Suppressor macrophage (primary cell): Measurements from ENCODE around the gene PET100.
A peak's percentile ranks its signal among the peaks of the same experiment; 100 is the strongest.

Experiments
- DNase-seq, 4 experiments: peaks; one replicate each; pipeline ENCODE4 v3.0.0-alpha.2; 2020 to 2022

PET100 gene

DNA sequence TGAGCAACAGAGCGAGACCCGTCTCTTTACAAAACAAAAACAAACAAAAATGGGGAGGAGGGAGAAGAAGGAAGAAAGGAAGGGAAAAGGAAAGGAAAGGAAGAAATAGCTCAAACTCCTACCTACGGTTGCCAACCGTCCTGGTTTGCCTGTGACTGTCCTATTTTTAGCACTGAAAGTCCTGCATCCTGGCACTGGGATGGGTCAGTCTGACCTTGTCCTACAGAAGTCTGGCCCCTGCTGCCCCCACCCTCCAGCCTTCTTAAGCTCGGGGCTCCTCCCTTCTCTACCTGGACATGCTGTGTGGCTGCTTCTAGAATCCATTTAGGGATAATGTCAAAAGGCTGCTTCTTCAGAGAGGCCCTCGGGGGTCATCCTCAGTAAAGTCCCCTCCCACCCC is 6.1 kb downstream of the PET100 start:
- DNase-seq: no peak

DNA sequence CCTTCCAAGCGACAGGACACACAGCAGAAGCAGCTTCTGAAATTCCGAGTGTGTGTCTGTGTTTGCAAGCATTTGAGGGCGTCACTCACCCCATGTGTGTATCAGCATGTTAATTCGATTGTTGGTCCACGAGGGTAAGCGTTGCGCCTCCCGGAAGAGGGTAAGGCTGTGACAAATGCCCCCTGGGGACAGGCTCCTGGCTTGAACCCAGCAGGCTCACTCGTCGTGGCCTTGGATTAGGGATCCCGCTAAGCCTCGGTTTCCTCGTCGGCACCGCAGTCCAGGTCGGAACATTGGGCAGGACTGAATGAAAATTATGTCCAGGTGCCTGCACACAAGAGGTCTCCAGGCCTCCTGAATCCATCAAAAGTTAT is 6.7 kb downstream of the PET100 start:
- DNase-seq: no peak

DNA sequence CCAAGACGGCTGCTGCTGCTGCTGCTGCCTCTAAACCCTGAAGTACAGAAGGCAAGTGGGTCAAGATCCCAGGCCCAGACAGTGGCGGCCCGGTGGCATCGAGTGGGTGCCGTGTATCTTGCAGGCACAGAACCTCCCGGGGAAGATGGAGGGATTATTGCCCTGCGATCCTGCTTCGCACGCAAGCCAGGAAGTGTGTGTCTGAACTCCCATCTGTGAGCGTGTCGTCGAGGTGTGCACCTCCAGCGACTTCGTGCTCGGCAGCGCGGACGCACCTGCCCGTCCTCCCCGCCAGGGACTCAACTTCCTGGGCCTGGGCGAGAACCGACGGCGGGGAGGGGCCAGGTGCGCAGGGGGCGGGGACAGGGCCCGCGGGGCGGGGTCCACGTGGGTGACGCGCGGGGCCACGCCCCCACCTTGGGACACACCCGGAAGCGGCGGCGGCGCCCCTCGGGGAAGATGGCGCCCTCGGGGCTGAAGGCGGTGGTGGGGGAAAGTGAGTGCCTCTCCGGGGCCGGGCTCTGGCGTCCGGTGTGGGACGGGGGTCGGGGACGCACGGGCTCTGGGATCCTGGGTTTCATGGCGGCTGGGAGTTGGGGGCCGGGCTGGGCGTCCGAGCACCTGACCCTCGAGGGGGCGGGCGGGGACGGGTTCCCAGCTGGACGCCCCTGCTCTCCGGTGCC is 7.2 kb downstream of the PET100 start, which contains the start of gene STXBP2:
Gene STXBP2 (plus strand): TSS at position 420 of the 683 bp plus-strand sequence. CDS start 40 bp downstream, at position 460.
- DNase-seq: peak; percentile 83 to 95 (median 90)

DNA sequence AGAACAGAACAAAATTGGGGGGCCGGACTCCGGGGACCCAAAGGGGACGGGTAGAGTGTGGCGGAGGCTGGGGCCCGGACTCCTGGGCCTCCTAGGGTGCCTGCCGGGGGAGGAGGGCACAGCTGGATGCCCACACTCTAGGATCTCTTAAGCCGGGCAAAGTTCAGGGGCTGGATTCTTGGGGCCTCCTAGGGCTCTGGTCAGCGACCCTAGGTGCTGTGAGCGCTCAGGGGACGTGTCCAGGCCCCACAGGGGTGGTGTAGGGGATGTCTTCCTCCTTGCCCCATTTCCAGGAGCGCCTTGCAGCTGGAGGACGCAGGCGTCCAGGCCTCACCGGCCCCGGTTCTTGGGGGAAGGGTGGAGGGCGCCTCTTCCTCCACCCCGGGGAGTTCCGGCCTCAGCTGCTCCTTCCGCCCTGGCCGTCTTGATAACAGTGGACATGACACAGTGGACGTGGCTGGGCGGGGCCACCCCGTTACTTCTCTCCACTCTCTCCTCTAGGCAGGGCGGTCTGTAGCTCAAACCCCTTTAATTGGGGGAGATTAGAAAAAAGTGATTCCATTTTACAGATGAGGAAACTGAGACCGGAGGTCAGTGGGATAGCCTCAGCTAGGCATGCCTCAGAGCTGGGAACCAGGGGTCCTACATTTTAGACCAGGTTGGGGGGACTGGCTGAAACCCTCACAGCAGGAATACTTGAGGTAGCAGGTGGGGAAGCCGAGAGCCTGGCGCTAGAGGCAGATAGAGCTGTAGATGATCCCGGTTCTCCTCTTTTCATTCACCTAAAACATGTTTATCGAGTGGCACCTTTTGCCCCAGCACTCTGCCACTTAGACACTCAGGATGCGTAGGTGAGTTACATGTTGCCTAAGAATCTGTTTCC is 8.0 kb downstream of the PET100 start:
- peak; percentile 68 to 90 (median 84) for DNase-seq

DNA sequence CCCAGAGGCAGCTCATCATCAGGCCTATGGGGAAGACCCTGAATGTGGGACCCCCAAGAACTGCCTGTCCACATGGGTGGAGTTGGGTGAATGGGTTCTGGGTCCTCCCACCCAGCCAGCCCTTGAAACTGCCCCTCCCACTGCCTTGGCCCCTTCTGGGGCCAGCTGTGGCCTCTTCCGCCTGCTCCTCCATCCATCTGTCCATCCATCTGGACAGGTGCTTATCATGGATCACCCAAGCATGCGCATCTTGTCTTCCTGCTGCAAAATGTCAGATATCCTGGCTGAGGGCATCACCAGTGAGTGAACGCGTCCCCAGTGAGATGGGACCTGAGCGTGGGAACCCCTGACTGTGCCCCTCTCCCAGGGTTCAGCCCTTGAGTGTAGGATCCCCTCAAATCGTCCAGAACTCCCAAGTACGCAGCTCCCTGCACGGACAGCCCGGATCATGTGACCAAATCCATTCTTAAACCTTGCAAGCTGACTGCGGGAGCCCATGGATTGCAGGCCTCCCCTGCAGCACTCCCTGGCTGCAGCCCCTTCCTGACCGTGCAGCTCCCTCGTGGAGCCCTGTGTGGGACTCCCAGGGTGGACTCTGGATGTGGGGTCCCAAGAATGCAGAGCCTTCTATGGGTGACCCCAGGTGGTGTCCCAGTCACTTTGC is 9.3 kb downstream of the PET100 start:
- DNase-seq: no peak

DNA sequence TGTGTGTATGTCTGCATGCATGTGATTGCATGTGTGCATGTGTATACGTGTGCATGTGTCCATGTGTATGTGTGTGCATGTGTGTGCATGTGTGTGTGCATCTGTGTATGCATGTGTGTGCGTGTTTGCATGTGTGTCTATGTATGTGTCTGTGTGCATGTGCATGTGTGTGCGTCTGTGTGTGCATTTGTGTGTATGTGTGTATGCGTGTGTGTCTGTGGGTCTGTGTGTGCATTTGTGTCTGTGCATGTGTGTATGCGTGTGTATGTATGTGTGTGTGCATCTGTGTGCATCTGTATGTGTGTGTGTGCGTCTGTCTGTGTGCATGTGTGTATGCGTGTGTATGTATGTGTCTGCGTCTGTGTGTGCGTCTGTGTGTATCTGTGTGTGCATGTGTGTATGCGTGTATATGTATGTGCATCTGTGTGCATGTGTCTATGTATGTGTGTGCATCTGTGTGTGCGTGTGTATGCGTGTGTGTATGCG is 10.3 kb downstream of the PET100 start:
- no peak for DNase-seq

DNA sequence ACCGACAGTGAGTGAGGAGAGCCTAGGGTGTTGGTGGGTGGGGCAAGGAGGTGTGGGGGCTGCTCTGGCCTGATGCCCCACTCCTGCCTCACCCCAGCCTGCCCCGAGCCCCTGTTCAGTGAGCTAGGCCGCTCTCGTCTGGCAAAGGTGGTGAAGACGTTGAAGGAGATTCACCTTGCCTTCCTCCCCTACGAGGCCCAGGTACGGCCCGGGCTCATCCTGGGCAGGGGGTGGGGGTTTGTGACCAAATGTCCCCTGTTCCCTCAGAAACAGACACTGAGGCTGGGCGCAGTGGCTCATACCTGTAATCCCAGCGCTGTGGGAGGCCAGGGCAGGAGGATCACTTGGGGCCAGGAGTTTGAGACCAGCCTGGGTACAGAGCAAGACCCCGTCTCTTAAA is 11.2 kb downstream of the PET100 start:
- DNase-seq: no peak

DNA sequence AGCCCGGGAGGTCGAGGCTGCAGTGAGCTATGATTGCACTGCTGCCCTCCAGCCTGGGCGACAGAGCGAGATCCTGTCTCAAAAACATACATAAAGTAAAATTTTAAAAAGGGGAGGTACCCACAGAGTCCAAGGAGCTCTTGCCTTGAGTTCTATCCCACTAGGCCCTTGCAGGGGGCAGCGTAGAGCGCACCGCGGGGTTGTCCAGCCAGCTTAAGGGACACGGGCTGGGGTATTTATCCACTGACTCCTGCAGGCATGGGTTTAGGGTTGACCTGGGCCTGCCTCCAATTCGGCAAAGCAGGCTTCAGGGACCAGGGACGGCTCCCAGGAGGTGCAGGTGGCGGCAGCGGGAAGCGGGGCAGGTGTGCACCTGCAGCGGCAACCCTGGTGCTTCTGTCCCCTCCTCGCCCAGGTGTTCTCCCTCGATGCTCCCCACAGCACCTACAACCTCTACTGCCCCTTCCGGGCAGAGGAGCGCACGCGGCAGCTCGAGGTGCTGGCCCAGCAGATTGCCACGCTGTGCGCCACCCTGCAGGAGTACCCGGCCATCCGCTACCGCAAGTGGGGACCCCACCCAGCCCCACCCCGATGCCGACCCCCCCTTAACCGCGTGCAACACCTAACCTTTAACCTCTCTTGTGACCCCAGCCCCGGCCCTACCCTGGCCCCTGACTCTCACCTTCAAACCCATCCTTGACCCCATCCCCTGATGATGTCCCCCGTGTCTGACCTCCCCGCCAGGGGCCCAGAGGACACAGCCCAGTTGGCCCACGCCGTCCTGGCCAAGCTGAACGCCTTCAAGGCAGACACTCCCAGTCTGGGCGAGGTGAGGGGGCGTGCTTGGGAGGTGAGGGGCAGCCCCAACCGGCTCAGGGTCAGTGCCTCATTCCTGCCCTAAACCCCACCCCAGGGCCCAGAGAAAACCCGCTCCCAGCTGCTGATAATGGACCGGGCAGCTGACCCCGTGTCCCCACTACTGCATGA is 12.0 kb downstream of the PET100 start:
- no peak for DNase-seq

DNA sequence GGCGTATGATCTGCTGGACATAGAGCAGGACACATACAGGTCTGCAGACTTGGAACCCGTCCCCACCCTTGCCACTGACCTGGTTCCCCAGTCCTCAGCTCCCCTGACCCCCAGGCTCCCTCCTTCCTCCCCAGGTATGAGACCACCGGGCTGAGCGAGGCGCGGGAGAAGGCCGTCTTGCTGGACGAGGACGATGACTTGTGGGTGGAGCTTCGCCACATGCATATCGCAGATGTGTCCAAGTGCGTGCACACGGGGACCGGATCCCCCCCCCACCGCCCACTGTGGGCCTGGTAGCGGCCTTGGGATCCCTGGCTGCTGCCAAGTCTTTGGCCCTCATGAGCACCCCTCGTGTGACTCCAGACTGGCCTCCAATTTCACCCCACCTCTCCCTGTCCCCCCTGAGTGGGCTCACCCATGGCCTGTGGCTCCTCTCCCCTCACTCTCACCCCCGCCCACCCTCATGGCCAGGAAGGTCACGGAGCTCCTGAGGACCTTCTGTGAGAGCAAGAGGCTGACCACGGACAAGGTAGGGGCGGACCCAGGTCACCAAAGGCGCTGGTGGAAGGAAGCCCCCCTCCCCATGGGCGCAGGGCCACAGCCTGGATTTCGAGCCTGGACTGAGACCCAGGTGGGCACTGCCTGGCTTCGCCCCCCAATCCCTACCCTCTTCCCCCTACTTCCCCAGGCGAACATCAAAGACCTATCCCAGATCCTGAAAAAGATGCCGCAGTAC is 12.9 kb downstream of the PET100 start:
- DNase-seq: no peak

DNA sequence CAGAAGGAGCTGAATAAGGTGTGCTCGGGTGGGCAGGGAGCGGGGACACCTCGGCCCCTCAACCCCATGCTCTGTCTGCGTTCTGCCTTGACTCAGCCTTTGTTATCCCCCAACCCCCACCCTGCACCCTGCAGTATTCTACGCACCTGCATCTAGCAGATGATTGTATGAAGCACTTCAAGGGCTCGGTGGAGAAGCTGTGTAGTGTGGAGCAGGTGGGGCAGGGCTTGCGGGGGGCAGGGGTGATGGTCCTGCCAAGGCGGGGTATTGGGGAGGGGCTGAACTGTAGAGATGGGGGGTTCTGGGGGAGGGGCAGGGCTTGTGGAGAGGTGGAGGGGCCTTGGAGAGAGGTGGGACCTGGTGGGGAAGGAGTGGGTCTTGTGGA is 13.4 kb downstream of the PET100 start:
- DNase-seq: no peak

DNA sequence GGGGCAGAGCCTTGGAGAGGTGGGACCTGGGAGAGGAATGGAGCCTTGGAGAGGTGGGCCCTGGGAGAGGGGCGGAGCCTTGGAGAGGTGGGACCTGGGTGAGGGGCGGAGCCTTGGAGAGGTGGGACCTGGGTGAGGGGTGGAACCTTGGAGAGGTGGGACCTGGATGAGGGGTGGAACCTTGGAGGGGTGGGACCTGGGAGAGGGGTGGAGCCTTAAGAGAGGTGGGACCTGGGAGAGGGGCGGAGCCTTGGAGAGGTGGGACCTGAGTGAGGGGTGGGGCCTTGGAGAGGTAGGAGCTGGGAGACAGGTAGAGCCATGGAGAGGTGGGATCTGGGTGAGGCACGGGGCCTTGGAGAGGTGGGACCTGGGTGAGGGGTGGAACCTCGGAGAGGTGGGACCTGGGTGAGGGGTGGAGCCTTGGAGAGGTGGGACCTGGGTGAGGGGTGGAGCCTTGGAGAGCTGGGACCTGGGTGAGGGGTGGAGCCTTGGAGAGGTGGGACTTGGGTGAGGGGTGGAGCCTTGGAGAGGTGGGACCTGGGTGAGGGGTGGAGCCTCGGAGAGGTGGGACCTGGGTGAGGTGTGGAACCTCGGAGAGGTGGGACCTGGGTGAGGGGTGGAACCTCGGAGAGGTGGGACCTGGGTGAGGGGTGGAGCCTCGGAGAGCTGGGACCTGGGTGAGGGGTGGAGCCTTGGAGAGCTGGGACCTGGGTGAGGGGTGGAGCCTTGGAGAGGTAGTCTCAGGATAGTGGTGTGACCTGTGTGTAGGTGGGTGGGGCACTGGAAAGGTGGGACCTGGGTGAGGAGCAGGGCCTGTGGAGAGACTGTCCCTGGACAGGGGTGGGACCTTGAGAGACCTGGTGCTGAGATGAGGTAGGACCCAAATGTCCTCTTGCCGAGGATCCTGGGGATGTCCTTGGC is 14.3 kb downstream of the PET100 start:
- peak in 2 of 4 experiments; percentile 36 to 60 for DNase-seq

DNA sequence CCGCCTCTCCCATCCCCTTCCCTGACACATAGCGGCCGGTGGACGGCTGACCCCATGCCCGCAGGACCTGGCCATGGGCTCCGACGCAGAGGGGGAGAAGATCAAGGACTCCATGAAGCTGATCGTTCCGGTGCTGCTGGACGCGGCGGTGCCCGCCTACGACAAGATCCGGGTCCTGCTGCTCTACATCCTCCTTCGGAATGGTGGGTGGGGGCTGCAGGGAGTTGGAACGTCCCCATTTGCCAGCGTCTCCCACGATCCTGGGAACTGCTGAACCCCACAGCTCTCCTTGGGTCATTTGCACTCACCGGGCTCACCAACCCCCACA is 14.9 kb downstream of the PET100 start:
- DNase-seq: no peak

DNA sequence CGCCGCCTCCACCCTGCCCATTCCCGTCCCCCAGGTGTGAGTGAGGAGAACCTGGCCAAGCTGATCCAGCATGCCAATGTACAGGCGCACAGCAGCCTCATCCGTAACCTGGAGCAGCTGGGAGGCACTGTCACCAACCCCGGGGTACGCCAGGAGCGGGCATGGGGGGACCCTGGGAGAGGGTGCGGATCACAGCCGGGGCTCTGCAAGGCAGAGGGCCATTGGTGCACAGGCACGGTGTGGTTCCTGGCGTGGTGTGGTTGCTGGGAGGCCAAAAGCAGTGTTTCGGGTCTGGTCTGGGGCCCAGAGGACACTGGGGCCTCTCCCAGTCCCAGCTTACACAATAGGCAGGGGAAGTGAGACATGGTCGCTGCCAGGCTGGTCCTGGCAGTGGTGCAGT is 15.6 kb downstream of the PET100 start:
- peak in 3 of 4 experiments; percentile 32 to 49 (median 45) for DNase-seq

DNA sequence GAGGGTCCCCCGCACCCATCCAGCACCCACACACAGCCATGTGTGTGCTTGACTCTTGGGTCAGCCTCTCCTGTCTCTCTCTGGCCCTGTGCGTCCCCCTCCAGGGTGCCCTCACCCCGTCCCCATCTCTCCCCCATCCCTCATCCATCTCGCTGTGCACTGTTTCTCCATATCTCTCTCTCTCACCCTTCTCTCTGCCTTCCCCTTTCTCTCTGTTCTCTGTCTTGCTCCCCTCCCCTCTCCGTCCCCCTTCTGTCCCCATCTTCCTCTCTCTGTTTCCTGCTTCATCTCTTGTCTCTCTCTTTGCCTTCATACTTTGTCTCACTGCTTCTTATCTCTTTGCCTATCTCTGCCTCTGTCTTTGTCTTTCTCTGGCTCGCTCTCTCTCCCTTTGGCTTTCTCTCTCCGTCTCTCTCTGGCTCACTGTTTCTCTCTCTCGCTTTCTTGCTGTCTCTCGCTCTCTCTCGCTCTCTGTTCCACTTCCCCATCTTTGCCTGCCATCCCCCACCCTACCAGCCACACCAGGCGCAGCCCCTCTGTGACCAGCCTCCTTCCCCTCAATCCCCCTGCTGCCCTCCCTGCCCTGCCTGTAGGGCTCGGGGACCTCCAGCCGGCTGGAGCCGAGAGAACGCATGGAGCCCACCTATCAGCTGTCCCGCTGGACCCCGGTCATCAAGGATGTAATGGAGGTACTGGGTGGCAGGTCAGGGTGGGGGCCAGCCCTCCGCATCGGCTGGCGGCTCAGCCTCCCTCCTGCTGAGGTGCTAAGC is 16.2 kb downstream of the PET100 start:
- DNase-seq: no peak

DNA sequence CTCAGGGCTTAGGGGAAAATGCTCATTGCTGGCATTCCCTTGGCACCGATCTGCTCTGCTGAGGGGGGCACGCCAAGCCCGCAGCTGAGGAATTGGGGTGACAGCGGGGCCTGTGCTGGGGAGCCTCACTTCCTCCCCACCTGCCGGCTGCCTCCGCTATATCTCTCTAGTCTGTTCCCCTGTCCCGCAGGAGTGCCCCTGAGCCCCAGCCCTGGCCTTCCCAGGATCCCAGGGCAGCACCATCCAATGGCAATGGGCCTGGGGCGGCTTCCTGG is 16.8 kb downstream of the PET100 start:
- no peak for DNase-seq

DNA sequence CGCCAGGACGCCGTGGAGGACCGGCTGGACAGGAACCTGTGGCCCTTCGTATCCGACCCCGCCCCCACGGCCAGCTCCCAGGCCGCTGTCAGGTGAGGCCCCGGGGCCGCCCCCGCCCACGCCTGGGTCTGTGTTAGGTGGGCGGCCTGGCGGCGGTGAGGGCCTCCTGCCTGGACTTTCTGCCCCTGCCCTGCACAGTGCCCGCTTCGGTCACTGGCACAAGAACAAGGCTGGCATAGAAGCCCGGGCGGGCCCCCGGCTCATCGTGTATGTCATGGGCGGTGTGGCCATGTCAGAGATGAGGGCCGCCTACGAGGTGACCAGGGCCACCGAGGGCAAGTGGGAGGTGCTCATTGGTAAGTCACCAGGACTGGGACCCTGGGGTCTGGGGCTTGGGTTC is 17.6 kb downstream of the PET100 start:
- no peak for DNase-seq

DNA sequence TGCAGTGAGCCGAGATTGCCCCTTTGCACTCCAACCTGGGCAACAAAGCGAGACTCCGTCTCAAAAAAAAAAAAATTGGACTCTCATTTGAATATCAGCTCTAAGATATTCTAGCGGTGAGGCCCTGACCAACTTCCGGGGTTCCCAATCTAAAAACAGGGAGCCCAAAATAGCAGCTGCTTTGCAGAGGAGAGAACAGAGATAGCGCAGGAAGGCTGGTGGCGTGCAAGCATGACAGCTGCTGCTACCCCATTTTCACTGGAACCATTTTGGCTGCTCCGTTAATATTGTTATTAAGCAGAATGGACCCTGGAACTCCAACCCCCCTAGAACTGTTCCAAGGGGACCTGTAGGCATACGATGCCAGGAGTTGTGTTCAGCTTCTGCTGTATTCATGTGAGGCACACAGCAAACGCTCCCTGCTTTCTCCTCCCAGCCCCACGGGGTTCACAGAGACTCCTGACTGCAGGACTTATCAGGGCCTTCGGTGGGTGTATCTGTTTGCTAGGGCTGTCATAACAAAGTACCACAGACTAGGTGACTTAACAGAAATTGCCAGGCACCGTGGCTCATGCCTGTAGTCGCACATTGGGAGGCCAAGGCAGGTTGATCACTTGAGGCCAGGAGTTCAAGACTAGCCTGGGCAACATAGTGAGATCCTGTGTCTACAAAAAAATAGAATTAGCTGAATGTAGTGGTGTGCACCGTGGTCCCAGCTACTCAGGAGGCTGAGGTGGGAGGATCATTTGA is 18.8 kb downstream of the PET100 start:
- no peak for DNase-seq

DNA sequence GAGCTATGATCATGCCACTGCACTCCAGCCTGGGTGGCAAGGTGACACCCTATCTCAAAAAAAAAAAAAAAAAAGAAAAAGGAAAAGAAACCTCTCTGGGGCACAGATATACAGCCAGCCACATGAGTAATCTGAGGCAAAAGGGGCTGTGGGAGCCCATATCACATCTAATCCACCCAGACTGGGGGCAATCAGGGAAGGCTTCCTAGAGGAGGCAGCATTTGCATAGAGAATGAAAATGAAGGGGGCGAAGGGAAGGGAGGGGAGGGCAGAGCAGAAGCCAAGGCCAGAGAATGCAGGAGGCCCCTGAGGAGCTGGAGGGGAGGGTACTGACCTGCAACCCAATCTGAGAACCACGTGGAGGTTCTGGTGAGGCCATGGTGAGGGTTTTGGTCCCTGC is 20.6 kb downstream of the PET100 start:
- no peak for DNase-seq

DNA sequence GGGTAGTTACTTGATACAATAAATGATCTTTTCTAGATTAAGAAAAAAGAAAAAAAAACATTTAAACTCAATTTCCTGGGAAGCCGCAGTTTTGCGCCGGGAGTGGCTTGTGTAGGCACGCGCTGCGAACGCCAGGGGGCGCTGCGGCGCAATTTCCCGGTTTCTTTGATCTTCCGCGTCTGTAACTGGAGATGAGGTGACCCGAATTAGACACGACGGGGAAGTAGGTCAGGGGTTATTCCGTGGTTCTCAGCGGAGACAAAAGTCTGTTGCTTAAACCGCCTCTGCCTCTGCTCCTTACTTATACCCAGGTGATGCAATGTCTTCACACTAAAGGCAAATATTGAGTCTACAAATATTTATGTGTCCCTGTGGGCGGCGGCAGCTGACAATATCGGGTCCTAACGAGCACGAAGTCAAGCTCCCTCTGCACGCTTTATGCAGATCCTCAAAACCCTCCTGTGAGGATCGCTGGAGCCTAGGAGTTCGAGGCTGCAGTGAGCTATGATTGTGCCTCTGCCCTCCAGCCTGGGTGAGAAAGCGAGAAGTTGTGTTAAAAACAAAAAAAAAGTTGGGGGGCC is 22.6 kb downstream of the PET100 start:
- peak; percentile 95 to 97 (median 96) for DNase-seq
